ENCODE results near the gene CRIM1.

The CRIM1 gene

GRCh38 chr2:36405183-36405582 is 49.6 kb downstream of the CRIM1 start:
- TF ChIP-seq CTCF (IDR thresholded peaks at IDR 0.05), result no peak
- Histone ChIP-seq H3K27me3 (peaks cover 8% of the 10 kb centered on the region), H3K4me3 (ENCODE audit: low read depth in 1 of 2, low read length in 1 of 2) (no peak overlapping the region), H3K36me3 (no peaks in the 10 kb centered on the region), H3K9me3 (no peaks in the 10 kb centered on the region), H3K4me1 (ENCODE audit: control insufficient read depth in 1 of 2, insufficient read depth in 1 of 2, low read depth in 1 of 2, low read length in 1 of 2) (no peaks in the 10 kb centered on the region), H3K27ac (no peak overlapping the region)

- no peak for TF ChIP-seq CTCF (IDR thresholded peaks at IDR 0.05)
- no peaks in the 10 kb centered on the region for H3K9me3 ChIP-seq
- no peak overlapping the region for H3K4me3 ChIP-seq (ENCODE audit: low read depth in 1 of 2, low read length in 1 of 2)
- H3K27me3 ChIP-seq, result peaks cover 8% of the 10 kb centered on the region
- H3K27ac ChIP-seq, result no peak overlapping the region
- H3K36me3 ChIP-seq, result no peaks in the 10 kb centered on the region
- H3K4me1 ChIP-seq (ENCODE audit: control insufficient read depth in 1 of 2, insufficient read depth in 1 of 2, low read depth in 1 of 2, low read length in 1 of 2), result no peaks in the 10 kb centered on the region
These were observed 50.7 kb downstream of the CRIM1 start for GRCh38 chr2:36406296-36406695.

GRCh38 chr2:36407413-36407812 is 51.8 kb downstream of the CRIM1 start:
- H3K4me1 ChIP-seq (ENCODE audit: control insufficient read depth in 1 of 2, insufficient read depth in 1 of 2, low read depth in 1 of 2, low read length in 1 of 2), result no peaks in the 10 kb centered on the region
- TF ChIP-seq CTCF (IDR thresholded peaks at IDR 0.05), result no peak
- no peaks in the 10 kb centered on the region for H3K36me3 ChIP-seq
- no peaks in the 10 kb centered on the region for H3K9me3 ChIP-seq
- H3K27me3 ChIP-seq, result peaks cover 8% of the 10 kb centered on the region
- no peak overlapping the region for H3K27ac ChIP-seq
- H3K4me3 ChIP-seq (ENCODE audit: low read depth in 1 of 2, low read length in 1 of 2), result no peak overlapping the region

DNA sequence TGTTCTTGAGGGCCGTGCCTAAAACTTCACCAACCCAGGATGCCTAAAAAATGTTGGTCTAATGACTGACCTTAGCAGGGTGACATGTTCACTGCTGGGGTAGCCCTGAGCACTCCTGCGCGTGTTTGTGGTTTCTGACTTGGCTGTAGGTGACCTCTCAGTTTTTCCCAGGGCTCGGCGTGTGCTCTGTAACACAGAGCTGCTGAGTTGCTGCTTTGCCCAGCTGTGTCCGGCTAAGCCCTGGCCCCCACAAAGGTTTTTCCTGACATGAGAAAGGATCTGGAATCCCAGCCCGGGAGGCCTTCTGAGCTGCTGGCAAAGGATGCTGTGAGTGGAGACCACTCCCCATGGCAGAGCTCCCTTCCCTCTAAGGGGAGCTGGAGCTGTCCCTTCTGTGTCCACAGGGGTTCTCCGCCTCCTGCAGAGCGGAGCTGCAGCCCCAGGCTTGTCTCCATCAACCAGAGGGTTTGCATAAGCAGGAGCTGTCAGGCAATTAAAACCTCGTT is 52.7 kb downstream of the CRIM1 start:
- Histone ChIP-seq H3K27me3 (peaks cover 8% of the 10 kb centered on the region), H3K36me3 (no peaks in the 10 kb centered on the region), H3K4me3 (ENCODE audit: low read depth in 1 of 2, low read length in 1 of 2) (no peak overlapping the region), H3K9me3 (no peaks in the 10 kb centered on the region), H3K4me1 (ENCODE audit: control insufficient read depth in 1 of 2, insufficient read depth in 1 of 2, low read depth in 1 of 2, low read length in 1 of 2) (no peaks in the 10 kb centered on the region), H3K27ac (no peak overlapping the region)
- TF ChIP-seq CTCF (IDR thresholded peaks at IDR 0.05), result no peak

DNA sequence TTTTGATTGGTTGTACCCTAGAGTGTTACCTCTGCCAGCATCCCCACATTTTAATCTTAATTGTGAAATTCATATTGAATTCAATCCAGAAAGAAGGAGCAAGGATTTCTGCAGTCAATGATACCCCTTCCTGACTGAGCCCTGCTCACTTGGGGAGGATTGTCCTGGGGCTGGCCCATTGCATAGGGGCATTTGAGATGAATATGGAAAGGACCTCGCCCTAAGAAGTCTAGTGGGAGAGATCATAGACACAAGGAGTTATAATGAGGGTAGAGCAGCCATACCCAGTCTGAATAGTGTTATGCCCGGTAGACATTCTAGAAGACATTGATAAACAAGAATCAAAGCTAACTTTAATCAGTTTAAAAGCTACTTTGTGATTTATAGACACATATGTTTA is 53.8 kb downstream of the CRIM1 start:
- TF ChIP-seq CTCF (IDR thresholded peaks at IDR 0.05), result no peak
- H3K4me3 ChIP-seq (ENCODE audit: low read depth in 1 of 2, low read length in 1 of 2), result no peak overlapping the region
- no peaks in the 10 kb centered on the region for H3K36me3 ChIP-seq
- H3K27me3 ChIP-seq, result peaks cover 8% of the 10 kb centered on the region
- no peaks in the 10 kb centered on the region for H3K9me3 ChIP-seq
- H3K27ac ChIP-seq, result no peak overlapping the region
- no peaks in the 10 kb centered on the region for H3K4me1 ChIP-seq (ENCODE audit: control insufficient read depth in 1 of 2, insufficient read depth in 1 of 2, low read depth in 1 of 2, low read length in 1 of 2)

GRCh38 chr2:36409935-36410334 is 54.4 kb downstream of the CRIM1 start:
- TF ChIP-seq CTCF (IDR thresholded peaks at IDR 0.05), result no peak
- Histone ChIP-seq H3K36me3 (no peaks in the 10 kb centered on the region), H3K27me3 (peaks cover 8% of the 10 kb centered on the region), H3K27ac (no peak overlapping the region), H3K4me1 (ENCODE audit: control insufficient read depth in 1 of 2, insufficient read depth in 1 of 2, low read depth in 1 of 2, low read length in 1 of 2) (no peaks in the 10 kb centered on the region), H3K4me3 (ENCODE audit: low read depth in 1 of 2, low read length in 1 of 2) (no peak overlapping the region), H3K9me3 (no peaks in the 10 kb centered on the region)

Measured in neutrophil (primary cell).